Measurements from ENCODE around the gene PAAF1.

DNA sequence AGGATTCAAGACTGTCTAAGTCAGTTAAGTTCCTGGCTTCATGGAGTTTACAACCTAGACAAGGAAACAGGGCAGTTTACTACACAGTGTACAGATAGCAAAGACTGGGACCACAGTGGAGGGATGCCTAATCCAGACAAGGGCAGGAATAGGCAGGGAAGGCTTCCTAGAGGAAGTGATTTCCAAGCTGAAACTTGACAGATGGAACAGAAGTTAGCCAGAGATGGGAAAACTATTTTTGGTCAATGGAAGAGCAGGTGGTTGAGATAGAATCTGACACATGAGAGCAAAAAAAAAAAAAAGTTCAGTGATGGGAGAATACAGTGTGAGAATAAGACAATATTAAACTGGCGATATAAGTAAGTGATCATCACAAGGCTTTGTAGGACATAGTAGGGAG lies 1.4 kb upstream of the PAAF1 start:
- TF ChIP-seq, protein P1, sequence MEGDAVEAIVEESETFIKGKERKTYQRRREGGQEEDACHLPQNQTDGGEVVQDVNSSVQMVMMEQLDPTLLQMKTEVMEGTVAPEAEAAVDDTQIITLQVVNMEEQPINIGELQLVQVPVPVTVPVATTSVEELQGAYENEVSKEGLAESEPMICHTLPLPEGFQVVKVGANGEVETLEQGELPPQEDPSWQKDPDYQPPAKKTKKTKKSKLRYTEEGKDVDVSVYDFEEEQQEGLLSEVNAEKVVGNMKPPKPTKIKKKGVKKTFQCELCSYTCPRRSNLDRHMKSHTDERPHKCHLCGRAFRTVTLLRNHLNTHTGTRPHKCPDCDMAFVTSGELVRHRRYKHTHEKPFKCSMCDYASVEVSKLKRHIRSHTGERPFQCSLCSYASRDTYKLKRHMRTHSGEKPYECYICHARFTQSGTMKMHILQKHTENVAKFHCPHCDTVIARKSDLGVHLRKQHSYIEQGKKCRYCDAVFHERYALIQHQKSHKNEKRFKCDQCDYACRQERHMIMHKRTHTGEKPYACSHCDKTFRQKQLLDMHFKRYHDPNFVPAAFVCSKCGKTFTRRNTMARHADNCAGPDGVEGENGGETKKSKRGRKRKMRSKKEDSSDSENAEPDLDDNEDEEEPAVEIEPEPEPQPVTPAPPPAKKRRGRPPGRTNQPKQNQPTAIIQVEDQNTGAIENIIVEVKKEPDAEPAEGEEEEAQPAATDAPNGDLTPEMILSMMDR (IDR thresholded peaks at IDR 0.05), result no peak
- no peak for TF ChIP-seq EZH2 (IDR thresholded peaks at IDR 0.05)
